GM19467 (cell line): ENCODE results near the gene RPGRIP1L.

Experiments used
- ATAC-seq: cut with Tn5 transposase; IDR thresholded peaks from one replicate; pipeline ENCODE4 v1.9.1; 2021; ENCODE audit warnings: mild to moderate bottlenecking, moderate library complexity; ENCODE audit not compliant: unreplicated experiment

Gene RPGRIP1L

DNA sequence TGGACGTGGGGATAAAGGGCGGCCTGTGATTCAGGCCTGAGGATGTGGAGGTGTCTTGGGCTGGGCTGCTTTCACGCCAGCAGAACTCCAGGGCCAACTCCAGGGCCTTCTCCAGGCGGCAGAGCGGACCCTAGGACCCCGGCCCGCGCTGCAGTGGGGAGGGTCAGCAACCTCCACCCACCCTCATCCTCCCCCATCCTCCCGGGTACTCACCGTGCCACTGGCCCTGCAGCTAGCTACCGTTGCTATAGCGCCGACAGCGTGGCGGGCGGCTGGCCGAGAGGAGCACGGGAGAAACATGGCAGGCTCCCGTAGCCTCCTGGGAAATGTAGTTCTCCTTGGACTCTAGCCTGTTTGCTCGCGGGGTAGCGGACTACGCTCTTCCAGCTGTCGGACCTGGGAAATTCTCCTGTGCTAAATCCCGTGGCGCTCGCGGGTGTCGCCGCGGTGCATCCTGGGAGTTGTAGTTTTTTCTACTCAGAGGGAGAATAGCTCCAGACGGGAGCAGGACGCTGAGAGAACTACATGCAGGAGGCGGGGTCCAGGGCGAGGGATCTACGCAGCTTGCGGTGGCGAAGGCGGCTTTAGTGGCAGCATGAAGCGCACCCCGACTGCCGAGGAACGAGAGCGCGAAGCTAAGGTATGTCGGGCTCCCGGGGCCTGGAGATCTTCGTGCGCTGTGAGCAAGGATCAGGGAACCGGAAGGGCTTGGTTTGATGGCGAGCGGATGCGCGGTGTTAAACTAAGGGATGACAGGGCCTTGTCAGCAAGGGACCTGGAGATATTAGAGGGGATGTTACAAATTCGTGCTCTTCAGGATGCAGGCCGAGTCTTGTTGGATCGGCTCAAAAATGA, at the start of gene RPGRIP1L, which contains the start of gene FTO:
Gene RPGRIP1L (minus strand): TSS at position 270 of the 855 bp plus-strand sequence. CDS start 3,136 bp downstream, outside the sequence.
Gene FTO (plus strand): TSS at position 567 of the 855 bp plus-strand sequence.
- ATAC-seq = peak; percentile 99

DNA sequence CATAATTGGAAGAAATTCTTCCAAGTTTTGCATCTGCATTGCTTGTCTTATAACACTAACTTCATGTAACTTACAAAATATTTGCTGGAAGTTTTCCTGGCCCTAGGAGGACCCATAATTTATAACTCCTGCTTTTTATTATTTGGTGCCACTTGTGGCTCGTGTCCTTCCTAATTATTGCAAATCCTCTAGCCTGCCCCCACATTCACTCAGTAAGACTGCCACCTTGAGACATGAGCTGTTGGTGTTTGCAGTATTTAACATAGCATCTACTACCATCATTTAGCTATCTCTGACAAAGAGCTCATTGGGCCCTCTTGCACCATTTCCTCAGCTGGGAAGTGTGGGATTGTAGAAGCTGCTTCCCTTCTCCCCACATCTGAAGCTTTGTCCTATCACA, 49.8 kb upstream of the RPGRIP1L start:
- no peak for ATAC-seq

DNA sequence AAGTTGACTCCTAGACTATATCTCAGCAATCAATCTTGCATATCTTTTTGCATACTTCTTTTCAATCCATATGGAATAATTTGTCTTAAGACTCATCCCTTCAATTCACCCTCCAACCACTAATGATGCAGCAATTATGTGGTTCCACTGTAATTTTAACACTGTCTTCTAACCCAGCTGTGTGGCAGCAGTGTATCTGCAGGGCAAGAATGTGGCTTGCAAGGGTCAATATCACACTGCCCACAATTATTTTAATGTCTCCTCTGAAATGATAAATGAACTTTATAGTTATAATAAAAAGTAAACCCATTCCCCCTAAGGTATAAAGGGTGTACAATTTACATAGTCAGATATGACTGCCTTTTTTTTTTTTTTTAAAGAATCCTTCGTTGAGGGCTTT, 48.9 kb upstream of the RPGRIP1L start:
- no peak for ATAC-seq

DNA sequence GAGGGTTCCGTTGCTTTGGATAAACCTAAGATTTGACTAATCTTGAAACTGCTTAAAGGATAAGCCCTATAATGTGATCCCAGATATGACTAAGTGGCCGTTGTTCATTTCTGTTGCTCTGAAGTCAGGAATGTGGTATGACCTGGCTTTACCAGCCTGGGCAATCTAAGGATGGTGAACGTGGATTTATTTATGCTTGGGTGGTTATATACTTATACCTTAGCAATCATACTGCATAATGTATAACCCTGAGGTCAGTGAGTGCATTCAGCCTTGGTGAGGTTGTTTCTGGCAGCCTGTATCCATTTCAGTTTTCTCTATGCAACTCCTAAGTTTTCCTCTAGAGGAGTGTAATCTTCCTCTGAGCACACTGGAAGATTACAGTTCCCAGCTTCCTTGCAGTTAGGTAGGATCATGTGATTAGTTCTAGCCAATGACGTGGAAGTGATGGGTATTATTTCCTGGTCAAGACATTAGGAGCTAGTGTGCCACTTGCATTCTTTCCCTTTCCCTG, 42.2 kb upstream of the RPGRIP1L start:
- ATAC-seq = no peak

DNA sequence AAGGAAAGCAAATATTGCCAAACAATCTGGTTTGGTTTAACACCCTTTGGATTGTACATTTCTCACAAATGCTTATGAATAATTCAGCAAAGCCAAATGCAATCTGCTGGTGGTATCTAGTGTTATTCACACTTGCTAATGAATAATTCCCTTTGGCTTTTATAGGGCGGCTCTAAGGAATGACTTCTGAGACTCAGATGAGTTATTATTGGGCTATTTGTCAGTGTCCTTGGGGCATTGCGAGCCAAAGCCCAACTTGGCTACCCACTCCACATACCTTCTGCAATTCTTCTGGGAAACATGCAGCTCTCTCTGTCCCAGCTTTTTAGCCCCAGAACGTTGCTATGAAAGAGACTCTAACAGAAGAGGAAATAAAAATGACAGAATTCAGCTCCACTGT, 41.4 kb upstream of the RPGRIP1L start:
- ATAC-seq = no peak

- no peak for ATAC-seq
These were observed 40.8 kb upstream of the RPGRIP1L start for GRCh38 chr16:53744449-53744848.

GRCh38 chr16:53743149-53743566, 39.5 kb upstream of the RPGRIP1L start:
- no peak for ATAC-seq

DNA sequence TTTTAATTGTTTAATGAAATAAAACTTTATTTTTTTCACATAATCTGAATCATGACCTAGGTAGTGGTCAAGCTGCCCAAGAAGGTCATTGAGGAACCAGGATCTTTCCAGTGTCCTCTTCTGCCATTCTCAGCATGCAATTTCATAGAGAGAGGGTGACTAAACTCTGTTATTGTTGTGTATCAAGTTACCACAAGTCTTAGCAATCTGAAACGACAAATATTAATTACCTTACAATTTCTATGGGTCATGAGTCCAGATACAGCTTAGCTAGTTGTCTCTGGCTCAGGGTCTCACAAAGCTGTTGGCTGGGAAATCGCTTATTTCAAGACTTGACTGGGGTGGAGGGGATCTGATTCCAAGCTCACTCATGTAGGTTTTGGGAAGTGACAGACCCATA, 37.9 kb upstream of the RPGRIP1L start:
- no peak for ATAC-seq

DNA sequence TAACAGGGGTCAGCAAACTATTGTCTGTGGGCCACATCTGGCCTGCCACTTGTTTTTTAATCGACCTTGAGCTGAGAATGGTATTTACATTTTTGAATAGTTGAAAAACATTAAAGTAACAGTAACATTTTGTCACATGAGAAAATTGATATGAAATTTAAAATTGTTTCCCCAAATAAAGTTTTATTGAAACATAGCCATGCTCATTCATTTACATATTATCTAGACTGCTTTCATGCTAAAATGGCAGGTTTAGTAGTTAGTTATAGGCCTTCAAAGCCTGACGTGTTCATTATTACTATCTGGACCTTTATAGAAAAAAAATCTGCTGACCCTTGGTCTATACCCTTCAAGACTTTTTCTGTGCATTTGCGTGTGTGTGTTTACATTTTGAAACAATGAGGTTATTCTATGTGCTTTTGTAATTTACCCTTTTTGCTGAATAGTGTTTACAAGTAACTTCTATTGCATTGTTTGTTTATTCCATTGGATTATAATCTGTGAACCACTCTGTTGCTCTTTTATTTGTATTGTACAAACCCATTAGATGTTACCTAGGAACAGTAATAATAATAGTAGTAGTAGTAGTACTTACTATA, 37.4 kb upstream of the RPGRIP1L start:
- no peak for ATAC-seq

DNA sequence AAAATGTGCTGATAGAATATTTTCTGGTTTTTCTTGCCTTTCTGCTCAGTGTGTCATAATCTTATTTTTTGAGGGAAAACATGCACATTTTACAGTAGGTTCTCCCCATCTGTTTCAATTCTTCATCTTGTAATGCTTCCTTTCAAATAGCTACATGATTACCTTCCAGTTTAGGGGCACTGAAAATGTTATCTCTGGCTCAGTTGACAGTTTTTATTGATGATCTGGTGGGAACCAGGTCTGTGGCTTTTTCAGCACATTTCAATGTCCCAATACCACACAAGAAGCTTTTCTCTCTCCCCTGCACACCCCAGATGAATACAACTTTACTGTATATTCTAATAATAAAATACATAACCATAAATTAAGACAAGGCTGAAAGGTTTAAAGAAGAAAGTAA, 36.8 kb upstream of the RPGRIP1L start:
- no peak for ATAC-seq

- no peak for ATAC-seq
These were observed 33.9 kb upstream of the RPGRIP1L start for GRCh38 chr16:53737552-53737951.

DNA sequence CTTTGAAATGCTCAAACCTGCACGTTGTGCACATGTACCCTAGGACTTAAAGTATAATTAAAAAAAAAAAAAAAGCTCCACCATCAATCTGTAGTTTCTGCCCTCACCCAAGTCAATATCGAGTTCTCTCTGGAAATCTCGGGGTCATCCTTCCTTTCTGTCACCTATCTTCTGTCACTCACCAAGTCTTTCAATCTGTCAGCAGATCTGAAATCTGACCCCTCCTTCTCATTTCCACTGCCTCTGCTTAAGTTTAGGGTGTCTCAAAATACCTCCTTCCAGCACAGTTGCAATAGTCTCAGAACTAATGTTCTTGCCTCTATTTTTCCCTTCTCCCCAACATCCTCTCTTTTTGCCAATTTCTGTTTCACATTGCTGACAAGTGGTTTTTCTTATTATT, 32.6 kb upstream of the RPGRIP1L start:
- no peak for ATAC-seq

DNA sequence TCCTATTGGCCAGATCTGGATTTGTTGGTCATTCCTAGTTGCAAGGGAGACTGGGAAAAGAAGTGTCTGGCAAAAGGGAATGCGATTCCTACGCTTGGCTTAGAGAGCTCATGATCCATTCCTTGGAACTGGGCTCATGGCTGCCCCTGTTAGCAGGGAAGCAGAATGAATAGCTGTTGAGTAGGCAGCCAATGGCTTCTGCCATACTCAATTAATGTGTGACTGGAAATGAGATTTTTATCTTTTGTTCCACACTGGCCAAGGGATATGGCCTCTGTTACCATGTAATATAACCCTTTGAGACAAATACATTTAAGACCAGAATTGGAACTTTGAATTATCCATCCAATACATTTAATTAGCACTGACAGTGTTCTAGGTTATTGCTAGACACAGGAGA, 31.2 kb upstream of the RPGRIP1L start:
- no peak for ATAC-seq

DNA sequence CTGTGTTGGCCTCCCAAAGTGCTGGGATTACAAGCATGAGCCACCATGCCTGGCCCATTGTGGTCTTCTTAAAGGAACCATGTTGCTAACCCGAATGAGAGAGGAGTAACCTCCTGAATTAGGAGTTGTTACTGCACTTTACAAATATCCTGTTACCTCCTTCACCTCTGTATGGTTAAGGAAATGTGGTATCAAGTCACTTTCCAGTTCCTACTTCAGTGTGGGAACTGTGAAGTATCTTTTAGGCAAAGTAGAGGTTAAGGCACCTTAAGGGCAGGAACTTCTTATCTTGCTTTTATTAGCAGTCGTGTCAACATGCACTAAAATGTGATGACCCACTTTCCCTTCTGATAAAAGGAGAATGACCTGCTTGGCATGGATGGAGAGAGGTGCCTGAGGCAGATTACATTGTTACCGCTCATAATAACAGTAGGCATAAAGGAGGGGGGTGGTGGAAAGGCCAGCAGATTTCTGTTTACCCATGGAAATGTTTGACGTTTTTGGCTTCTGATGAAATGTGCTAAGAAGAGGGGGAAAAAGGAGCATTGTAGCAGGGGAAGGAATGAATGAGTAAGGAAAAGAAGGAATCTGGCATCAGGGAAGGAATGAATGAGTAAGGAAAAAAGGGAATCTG, 28.8 kb upstream of the RPGRIP1L start:
- ATAC-seq = no peak

DNA sequence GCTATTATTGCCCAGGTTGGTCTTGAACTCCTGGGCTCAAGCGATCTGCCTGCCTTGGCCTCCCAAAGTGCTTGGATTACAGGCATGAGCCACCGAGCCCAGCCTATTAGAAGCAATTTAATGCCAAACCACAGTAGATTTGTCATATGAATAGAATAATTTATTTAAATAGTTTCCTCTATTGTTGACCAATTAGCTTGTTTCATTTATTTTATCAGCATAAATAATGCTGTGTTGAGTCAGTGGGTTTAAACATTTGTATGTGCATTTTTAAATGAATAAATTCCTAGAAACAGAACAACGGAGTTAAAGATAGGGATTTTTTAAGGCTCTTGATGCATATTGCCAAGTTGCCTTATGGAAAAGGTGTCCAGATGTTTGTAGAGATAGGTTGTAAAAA, 27.0 kb upstream of the RPGRIP1L start:
- ATAC-seq = no peak

DNA sequence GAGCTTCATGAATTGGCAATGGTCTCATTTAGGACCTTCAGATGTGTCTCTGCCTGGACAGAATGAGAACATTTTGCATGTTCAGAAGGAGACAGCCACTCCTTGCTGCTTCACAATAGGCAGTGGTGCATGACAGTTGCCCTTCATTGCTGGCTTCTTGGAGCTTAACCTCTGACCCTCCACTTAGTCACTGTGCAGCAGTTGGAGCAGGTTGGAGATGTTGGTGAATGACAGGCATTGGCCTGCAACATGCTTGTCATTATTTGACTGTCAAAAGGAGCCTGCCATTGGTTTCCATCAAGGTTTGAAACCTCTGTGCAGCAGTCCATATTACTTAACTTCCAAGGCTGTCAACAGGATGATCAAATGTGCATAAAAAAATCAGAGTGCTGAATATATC, 23.0 kb upstream of the RPGRIP1L start:
- no peak for ATAC-seq

GRCh38 chr16:53721017-53721416, 17.4 kb upstream of the RPGRIP1L start:
- no peak for ATAC-seq

DNA sequence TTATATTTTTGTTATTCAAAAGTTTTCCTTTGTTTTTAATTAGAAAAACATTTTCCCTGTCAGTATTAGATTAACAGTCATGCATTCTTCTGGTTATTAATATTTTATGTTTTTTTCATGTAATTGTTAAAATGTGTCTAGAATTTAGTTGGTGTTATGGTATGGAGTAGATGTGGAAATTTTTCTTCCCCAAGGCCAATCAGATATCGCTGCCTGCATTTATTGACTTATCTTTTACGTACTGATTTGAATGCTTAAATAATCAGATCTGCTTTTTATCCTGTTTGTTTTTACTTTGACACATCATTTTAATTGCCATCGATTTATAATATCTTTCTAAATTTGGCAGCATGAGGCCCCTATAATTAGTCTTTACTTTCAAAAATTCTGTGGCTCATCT, 13.9 kb upstream of the RPGRIP1L start:
- ATAC-seq = no peak

DNA sequence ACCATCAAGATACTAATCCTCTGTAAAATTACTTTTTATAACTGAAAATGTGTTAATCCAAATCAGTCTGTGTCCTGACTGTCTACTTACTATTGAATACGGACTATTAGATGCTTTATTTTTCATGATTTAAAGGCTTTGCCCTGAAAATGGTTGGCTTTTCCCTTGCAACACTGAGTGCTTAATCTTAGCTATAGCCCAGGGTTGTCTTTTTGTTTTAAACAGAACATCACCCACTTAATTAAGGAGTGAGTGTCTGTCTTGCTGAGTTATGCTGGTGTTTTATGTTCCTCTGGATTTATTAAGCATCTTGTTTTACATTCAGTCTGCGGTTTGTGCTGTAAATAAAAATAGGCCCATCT, 11.3 kb upstream of the RPGRIP1L start:
- no peak for ATAC-seq

GRCh38 chr16:53714205-53715022, 10.8 kb upstream of the RPGRIP1L start:
- ATAC-seq = no peak
